ENCODE data around the gene GLDC.
A peak's percentile ranks its signal among the peaks of the same experiment; 100 is the strongest.

GLDC gene

GRCh38 chr9:6673326-6674025 lies 27.9 kb upstream of the GLDC start:
- peak overlapping the region; percentile 59 for H3K27ac ChIP-seq
- TF ChIP-seq CTCF (IDR thresholded peaks at IDR 0.05) (no peak), ZFX (IDR thresholded peaks at IDR 0.05; ENCODE audit: borderline replicate concordance) (no peak)

GRCh38 chr9:6672118-6672517 lies 26.6 kb upstream of the GLDC start:
- TF ChIP-seq ZFX (IDR thresholded peaks at IDR 0.05; ENCODE audit: borderline replicate concordance) = no peak
- no peak for TF ChIP-seq CTCF (IDR thresholded peaks at IDR 0.05)
- no peak overlapping the region for H3K27ac ChIP-seq

- TF ChIP-seq ZFX (IDR thresholded peaks at IDR 0.05; ENCODE audit: borderline replicate concordance) (no peak), CTCF (IDR thresholded peaks at IDR 0.05) (no peak)
- no peak overlapping the region for H3K27ac ChIP-seq
These were observed 25.9 kb upstream of the GLDC start for GRCh38 chr9:6671416-6671815.

GRCh38 chr9:6669881-6670280 lies 24.4 kb upstream of the GLDC start:
- TF ChIP-seq CTCF (IDR thresholded peaks at IDR 0.05) (no peak), ZFX (IDR thresholded peaks at IDR 0.05; ENCODE audit: borderline replicate concordance) (no peak)
- no peak overlapping the region for H3K27ac ChIP-seq

GRCh38 chr9:6667633-6668280 lies 22.2 kb upstream of the GLDC start:
- TF ChIP-seq ZFX (IDR thresholded peaks at IDR 0.05; ENCODE audit: borderline replicate concordance) = no peak
- TF ChIP-seq CTCF (IDR thresholded peaks at IDR 0.05) = peak; percentile 80
- no peak overlapping the region for H3K27ac ChIP-seq

- H3K27ac ChIP-seq = no peak overlapping the region
- TF ChIP-seq CTCF (IDR thresholded peaks at IDR 0.05) (no peak), ZFX (IDR thresholded peaks at IDR 0.05; ENCODE audit: borderline replicate concordance) (no peak)
These were observed 21.6 kb upstream of the GLDC start for GRCh38 chr9:6667080-6667479.

GRCh38 chr9:6665628-6666027 lies 20.1 kb upstream of the GLDC start:
- no peak overlapping the region for H3K27ac ChIP-seq
- no peak for TF ChIP-seq ZFX (IDR thresholded peaks at IDR 0.05; ENCODE audit: borderline replicate concordance)
- TF ChIP-seq CTCF (IDR thresholded peaks at IDR 0.05) = no peak

Data from 22Rv1 (cell line).